OCI-LY7 (cell line): ENCODE results near the gene PACSIN3. TPM values are rescaled to one million over a fixed set of nuclear protein-coding genes. Genes with fewer than 3 reads are reported as not detected.

ENCODE experiments used
- BruUV-seq: library from RNA; stranded (reverse); fragments of 400-500 nt; replicated peaks from 2 replicates; lab custom pipeline; 2021; lab: Mats Ljungman, UMichigan
- CTCF ChIA-PET: fragments of 300-600 bp; sonication (Branson Sonifier 250); formaldehyde crosslinking; loops from one replicate; lab custom pipeline; 2022; ENCODE audit warnings: antibody characterized with exemption; ENCODE audit not compliant: unreplicated experiment; lab: Charles Lee
- POLR2A ChIA-PET: fragments of 300-600 bp; sonication (Branson Sonifier 250); formaldehyde crosslinking; loops from one replicate; lab custom pipeline; 2022; ENCODE audit warnings: antibody characterized with exemption; lab: Charles Lee
- DNase-seq: peaks from one replicate; pipeline ENCODE4 v3.0.0-alpha.2; 2015; ENCODE audit warnings: low spot score
- H2AFZ ChIP-seq: fragments of 200-600 bp; sonication (generic), shearing (Covaris generic); 2 replicates; pipeline ENCODE4 v1.6.1; 2014; ENCODE audit warnings: mild to moderate bottlenecking, antibody characterized with exemption, low read length, moderate library complexity
- H3K27ac ChIP-seq: fragments of 200-600 bp; sonication (generic); 2 replicates; pipeline ENCODE4 v1.5.1; 2014; ENCODE audit warnings: mixed run types, low read depth, mild to moderate bottlenecking, moderate library complexity, low read length, inconsistent platforms; ENCODE audit not compliant: poor library complexity, severe bottlenecking
- H3K36me3 ChIP-seq: fragments of 200-600 bp; sonication (generic); 2 replicates; pipeline ENCODE4 v1.6.1; 2014; ENCODE audit warnings: mild to moderate bottlenecking, antibody characterized with exemption, low read length, moderate library complexity, mixed read lengths; ENCODE audit not compliant: insufficient read depth
- H3K4me1 ChIP-seq: fragments of 200-600 bp; sonication (generic); 2 replicates; pipeline ENCODE4 v1.5.1; 2014; ENCODE audit warnings: mild to moderate bottlenecking, low read length; ENCODE audit not compliant: insufficient read depth, poor library complexity, severe bottlenecking
- H3K4me2 ChIP-seq: fragments of 200-600 bp; sonication (generic); 2 replicates; pipeline ENCODE4 v1.6.1; 2014; ENCODE audit warnings: mild to moderate bottlenecking, low read length
- H3K4me3 ChIP-seq: fragments of 200-600 bp; sonication (generic); 2 replicates; pipeline ENCODE4 v1.5.1; 2014; ENCODE audit warnings: mild to moderate bottlenecking, low read depth, low read length; ENCODE audit not compliant: poor library complexity, severe bottlenecking
- H3K79me2 ChIP-seq: fragments of 200-600 bp; sonication (generic); 2 replicates; pipeline ENCODE4 v1.6.1; 2016; ENCODE audit warnings: low read depth, mild to moderate bottlenecking, low read length, moderate library complexity, mixed read lengths; ENCODE audit not compliant: insufficient read depth
- H3K9me2 ChIP-seq: fragments of 200-600 bp; sonication (generic); 2 replicates; pipeline ENCODE4 v1.6.1; 2016; ENCODE audit warnings: mild to moderate bottlenecking, low read length, mixed read lengths; ENCODE audit not compliant: insufficient read depth
- H3K9me3 ChIP-seq: fragments of 200-600 bp; sonication (generic); 2 replicates; pipeline ENCODE4 v1.6.1; 2014; ENCODE audit warnings: mild to moderate bottlenecking, mixed run types, low read length, mixed read lengths
- H4K20me1 ChIP-seq: fragments of 200-600 bp; sonication (generic); 2 replicates; pipeline ENCODE4 v1.6.1; 2014; ENCODE audit warnings: mild to moderate bottlenecking, antibody characterized with exemption, low read length, moderate library complexity, mixed read lengths; ENCODE audit not compliant: insufficient read depth
- CTCF ChIP-seq: fragments of 200-600 bp; sonication (generic); conservative IDR thresholded peaks from 2 replicates; pipeline ENCODE4 v1.5.1; 2014; ENCODE audit warnings: mild to moderate bottlenecking, antibody characterized with exemption, low read length, moderate library complexity, mixed read lengths
- EZH2phosphoT487 ChIP-seq: fragments of 200-600 bp; sonication (generic); IDR thresholded peaks from 2 replicates; pipeline ENCODE4 v1.6.1; 2018; ENCODE audit warnings: low read depth, borderline replicate concordance, mild to moderate bottlenecking, mixed run types, antibody characterized with exemption, low read length, moderate library complexity, mixed read lengths
- intact Hi-C: fragments of 100-400 bp; cut with micrococcal nuclease; formaldehyde crosslinking; loops from one replicate; pipeline ENCODE4 v1.10.0; 2022; ENCODE audit not compliant: unreplicated experiment
- total RNA-seq, 2 experiments: library from RNA; depleted of rRNA in 1 of 2; stranded (reverse); fragments of >200 nt in 1 of 2; shearing (Covaris generic) in 1 of 2; gene quantifications; 2 replicates each; pipeline ENCODE4 v1.2.3, GENCODE V29; 2014 to 2022

Gene PACSIN3
- total RNA-seq, 2 experiments from 2014 or later, result not detected

- H3K79me2 ChIP-seq, result peaks cover 42% of the 10 kb centered on the region
- no peaks in the 10 kb centered on the region for H3K9me3 ChIP-seq
- H3K4me1 ChIP-seq, result peaks cover 22% of the 10 kb centered on the region
- peak within 1 kb of the TSS; percentile 96 for H3K4me3 ChIP-seq
- ChIA-PET CTCF (interaction anchor here (0.6 to 3.9 kb wide), 3 partner anchors 72 to 171 kb away, joined by 3 to 28 read pairs (median 19); partner anchors contain the start of gene ACP2), POLR2A (interaction anchor here (0.6 to 3.3 kb wide), 6 partner anchors 8 to 517 kb away, joined by 3 to 15 read pairs (median 4); partner anchors contain the start of gene ACP2)
- peak within 1 kb of the TSS; percentile 84 for H3K4me2 ChIP-seq
- H2AFZ ChIP-seq, result peak within 1 kb of the TSS; percentile 95
- peak within 1 kb of the TSS; percentile 79 for H3K27ac ChIP-seq
- TF ChIP-seq CTCF (no peak), EZH2phosphoT487 (no peak)
- intact Hi-C loops, result loop anchor here (1.0 to 5.0 kb wide), 8 partner anchors 39 to 676 kb away; partner anchors contain the start of genes ACP2 and SLC39A13
- BruUV-seq, result TSS peak; percentile 73
- no peaks in the 10 kb centered on the region for H3K9me2 ChIP-seq
- H3K36me3 ChIP-seq, result peaks cover 47% of the 10 kb centered on the region
- DNase-seq, result peak; percentile 97
- H4K20me1 ChIP-seq, result peaks cover 9% of the 10 kb centered on the region; the same call in 1 of the 2 replicates
Measured at GRCh38 chr11:47176328-47177228, 9.7 kb downstream of the PACSIN3 start, which contains the start of gene ARFGAP2. Gene ARFGAP2, minus strand, starts transcription at chr11:47176879. Its CDS starts 26 bp downstream, at chr11:47176853.

- peak overlapping the region; percentile 79 for H3K27ac ChIP-seq
- peaks cover 54% of the 10 kb centered on the region for H3K36me3 ChIP-seq
- H4K20me1 ChIP-seq, result peaks cover 9% of the 10 kb centered on the region; the same call in 1 of the 2 replicates
- peaks cover 22% of the 10 kb centered on the region for H3K4me1 ChIP-seq
- ChIA-PET CTCF (interaction anchor here (0.8 kb wide), 1 partner anchor 13 kb away, joined by 3 read pairs; no protein-coding TSS in a partner anchor), POLR2A (interaction anchor here (0.6 to 1.1 kb wide), 2 partner anchors 20 to 99 kb away, joined by 3 to 4 read pairs; no protein-coding TSS in a partner anchor)
- H3K9me2 ChIP-seq, result no peaks in the 10 kb centered on the region
- H3K4me3 ChIP-seq, result peak overlapping the region; percentile 96
- BruUV-seq, result no TSS peak
- H3K4me2 ChIP-seq, result peak overlapping the region; percentile 80
- no peaks in the 10 kb centered on the region for H3K9me3 ChIP-seq
- intact Hi-C loops, result loop anchor here (2.0 to 5.0 kb wide), 3 partner anchors 173 to 676 kb away; no protein-coding TSS in a partner anchor
- peak; percentile 68 for DNase-seq
- TF ChIP-seq CTCF (no peak), EZH2phosphoT487 (no peak)
- H2AFZ ChIP-seq, result peak overlapping the region; percentile 57; the same call in 1 of the 2 replicates
- H3K79me2 ChIP-seq, result peaks cover 47% of the 10 kb centered on the region
Measured at GRCh38 chr11:47175746-47176327, 10.4 kb downstream of the PACSIN3 start.
